HepG2 (cell line): ENCODE results near the gene SBNO2. TPM values are rescaled to one million over a fixed set of nuclear protein-coding genes. Genes with fewer than 3 reads are reported as not detected.
A peak's percentile ranks its signal among the peaks of the same experiment; 100 is the strongest.

Source experiments
- ARNT2 ChIP-seq: sonication (generic); formaldehyde crosslinking; IDR thresholded peaks from 2 replicates; pipeline ENCODE4 v1.8.0; 2022; ENCODE audit warnings: mild to moderate bottlenecking, low read depth, missing genetic modification reagents, moderate library complexity
- CHD2 ChIP-seq: IDR thresholded peaks from 2 replicates; pipeline ENCODE4 v1.6.1; 2011; ENCODE audit warnings: low read depth, low read length, improper control_type of control experiment
- EED ChIP-seq: sonication (generic); formaldehyde crosslinking; IDR thresholded peaks from 2 replicates; pipeline ENCODE4 v1.5.0; 2020; ENCODE audit warnings: mild to moderate bottlenecking, missing genetic modification reagents
- NFATC3 ChIP-seq: sonication (generic); formaldehyde crosslinking; IDR thresholded peaks from 2 replicates; pipeline ENCODE4 v1.5.1; 2020; ENCODE audit warnings: mild to moderate bottlenecking, missing genetic modification reagents
- RAD21 ChIP-seq: fragments of 450-650 bp; formaldehyde crosslinking; IDR thresholded peaks from 2 replicates; pipeline ENCODE4 v1.5.0; 2020; ENCODE audit warnings: mild to moderate bottlenecking
- TARDBP ChIP-seq: sonication (generic); formaldehyde crosslinking; IDR thresholded peaks from 2 replicates; pipeline ENCODE4 v1.8.0; 2022; ENCODE audit warnings: mild to moderate bottlenecking, missing genetic modification reagents
- XRCC5 ChIP-seq: fragments of 200-400 bp; formaldehyde crosslinking; optimal IDR thresholded peaks from 2 replicates; pipeline ENCODE3; 2017; ENCODE audit warnings: mild to moderate bottlenecking, low read length
- ZNF382 ChIP-seq: sonication (generic); formaldehyde crosslinking; IDR thresholded peaks from 2 replicates; pipeline ENCODE4 v1.5.0; 2020; ENCODE audit warnings: missing genetic modification reagents, mild to moderate bottlenecking, borderline replicate concordance
- ZNF501 ChIP-seq: sonication (generic); formaldehyde crosslinking; IDR thresholded peaks from 2 replicates; pipeline ENCODE4 v1.5.1; 2020; ENCODE audit warnings: mild to moderate bottlenecking, moderate library complexity, missing genetic modification reagents
- polyA plus RNA-seq, 8 experiments: library from polyadenylated mRNA; depleted of rRNA in 3 of 8; stranded (reverse) in 7 of 8; unstranded in 1 of 8; fragments of >200 nt; fragmentation: Illumina TruSeq in 4 of 8; extraction: Trizol in 4 of 8; gene quantifications; 2 replicates each; pipeline versions ENCODE4 v1.2.1 to v1.2.3, GENCODE V29; 2011 to 2016; ENCODE audit warnings: low read depth in 4 of 8, missing spikeins in 1 of 8, mixed read lengths in 1 of 8; ENCODE audit not compliant: insufficient read depth in 1 of 8
- total RNA-seq, 5 experiments: library from RNA; depleted of rRNA; stranded (reverse); fragments of >200 nt; fragmentation: Illumina TruSeq; extraction: Trizol; gene quantifications; 2 replicates each; pipeline ENCODE4 v1.2.3, GENCODE V29; 2016; ENCODE audit warnings: low read depth in 1 of 5
- TF ChIP-seq, protein P1 (sequence below): sonication (generic); formaldehyde crosslinking; IDR thresholded peaks from 2 replicates; pipeline ENCODE4 v1.5.0; 2020; ENCODE audit warnings: missing genetic modification reagents
- TF ChIP-seq, protein P2 (sequence below): sonication (generic); formaldehyde crosslinking; IDR thresholded peaks from 2 replicates; pipeline ENCODE4; 2020; ENCODE audit warnings: missing genetic modification reagents, mild to moderate bottlenecking, borderline replicate concordance
- TF ChIP-seq, protein P3 (sequence below): sonication (generic); formaldehyde crosslinking; IDR thresholded peaks from 2 replicates; pipeline ENCODE4 v1.5.0; 2020; ENCODE audit warnings: missing genetic modification reagents
- TF ChIP-seq, protein P4 (sequence below): IDR thresholded peaks from 2 replicates; pipeline ENCODE4 v1.6.1; 2016; ENCODE audit warnings: low read depth, borderline replicate concordance
- TF ChIP-seq, protein P5 (sequence below), 2 experiments: IDR thresholded peaks; 2 replicates each; pipeline ENCODE4 v1.6.1; 2011 to 2012; ENCODE audit warnings: low read length in 2 of 2, borderline replicate concordance in 1 of 2, low read depth in 1 of 2, mild to moderate bottlenecking in 1 of 2, moderate library complexity in 1 of 2
- TF ChIP-seq, protein P6 (sequence below): IDR thresholded peaks from 2 replicates; pipeline ENCODE4 v1.6.1; 2016; ENCODE audit warnings: missing compliant biosample characterization, missing genetic modification reagents, borderline replicate concordance

Gene SBNO2
- total and polyA plus RNA-seq, 2 of the 13 experiments (the other 11 are each of a cell fraction or from before 2014, with no cell fraction given) = 8.6 to 10.4 TPM

DNA sequence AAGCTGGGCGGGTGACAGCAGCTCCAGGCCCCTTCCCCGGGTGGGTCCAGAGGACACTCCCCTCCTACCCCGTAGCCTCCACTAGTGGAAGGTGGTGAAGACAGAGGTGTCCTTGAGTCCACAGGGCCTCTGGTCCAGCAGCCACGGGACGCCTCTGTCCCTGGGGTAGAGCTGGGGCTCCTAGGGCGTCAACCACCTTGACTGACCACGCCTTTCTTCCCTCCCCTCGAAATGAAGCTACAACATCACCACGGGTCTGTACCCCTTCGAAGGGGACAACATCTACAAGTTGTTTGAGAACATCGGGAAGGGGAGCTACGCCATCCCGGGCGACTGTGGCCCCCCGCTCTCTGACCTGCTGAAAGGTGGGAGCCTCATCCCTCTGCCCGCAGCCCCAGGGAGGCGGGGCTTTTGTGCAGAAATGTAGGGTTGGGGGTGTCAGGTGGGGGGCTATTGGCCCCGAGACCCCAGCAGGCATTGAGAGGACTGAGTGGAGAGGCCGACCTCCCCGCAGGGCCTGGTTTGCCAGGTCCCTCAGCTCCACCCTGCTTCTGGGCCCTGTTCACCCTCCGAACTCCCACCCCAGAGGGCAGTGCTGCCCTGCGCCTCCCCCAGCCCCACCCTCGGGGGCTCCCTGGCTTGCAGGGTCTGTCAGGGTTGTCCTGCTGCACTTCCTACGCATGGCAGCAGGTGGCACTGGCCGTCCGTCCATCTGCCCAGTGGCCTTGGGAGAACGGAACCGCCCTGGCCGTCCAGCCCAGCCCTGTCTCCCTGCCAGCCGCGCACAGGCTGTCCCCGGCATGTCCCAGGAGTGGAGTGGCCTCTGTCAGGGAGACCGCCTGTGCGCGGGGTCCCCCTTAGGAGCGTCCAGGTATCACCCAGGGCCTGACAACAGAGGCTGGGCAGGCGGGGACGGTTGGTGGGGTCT is 47.2 kb upstream of the SBNO2 start (continued):
- TF ChIP-seq, protein P1, sequence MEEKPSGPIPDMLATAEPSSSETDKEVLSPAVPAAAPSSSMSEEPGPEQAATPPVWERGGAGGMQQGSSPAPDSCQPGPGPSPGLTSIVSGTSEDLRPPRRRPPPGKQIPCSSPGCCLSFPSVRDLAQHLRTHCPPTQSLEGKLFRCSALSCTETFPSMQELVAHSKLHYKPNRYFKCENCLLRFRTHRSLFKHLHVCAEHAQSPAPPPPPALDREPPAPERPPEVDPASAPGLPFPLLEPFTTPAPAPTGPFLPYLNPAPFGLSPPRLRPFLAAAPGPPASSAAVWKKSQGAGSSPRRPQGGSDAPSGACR = no peak
- TF ChIP-seq NFATC3 (CRISPR knock-in tag) (no peak), RAD21 (CRISPR knock-in tag) (peak; percentile 83), CHD2 (no peak), XRCC5 (peak; percentile 48), ARNT2 (CRISPR knock-in tag) (0 out of 2 replicates have a peak, but pooled peaks have one; percentile 29), EED (no peak), ZNF501 (CRISPR knock-in tag) (0 out of 2 replicates have a peak, but pooled peaks have one; percentile 19), ZNF382 (CRISPR knock-in tag) (no peak), TARDBP (CRISPR knock-in tag) (peak; percentile 41; the same call in 1 of the 2 replicates)
- TF ChIP-seq, protein P2, sequence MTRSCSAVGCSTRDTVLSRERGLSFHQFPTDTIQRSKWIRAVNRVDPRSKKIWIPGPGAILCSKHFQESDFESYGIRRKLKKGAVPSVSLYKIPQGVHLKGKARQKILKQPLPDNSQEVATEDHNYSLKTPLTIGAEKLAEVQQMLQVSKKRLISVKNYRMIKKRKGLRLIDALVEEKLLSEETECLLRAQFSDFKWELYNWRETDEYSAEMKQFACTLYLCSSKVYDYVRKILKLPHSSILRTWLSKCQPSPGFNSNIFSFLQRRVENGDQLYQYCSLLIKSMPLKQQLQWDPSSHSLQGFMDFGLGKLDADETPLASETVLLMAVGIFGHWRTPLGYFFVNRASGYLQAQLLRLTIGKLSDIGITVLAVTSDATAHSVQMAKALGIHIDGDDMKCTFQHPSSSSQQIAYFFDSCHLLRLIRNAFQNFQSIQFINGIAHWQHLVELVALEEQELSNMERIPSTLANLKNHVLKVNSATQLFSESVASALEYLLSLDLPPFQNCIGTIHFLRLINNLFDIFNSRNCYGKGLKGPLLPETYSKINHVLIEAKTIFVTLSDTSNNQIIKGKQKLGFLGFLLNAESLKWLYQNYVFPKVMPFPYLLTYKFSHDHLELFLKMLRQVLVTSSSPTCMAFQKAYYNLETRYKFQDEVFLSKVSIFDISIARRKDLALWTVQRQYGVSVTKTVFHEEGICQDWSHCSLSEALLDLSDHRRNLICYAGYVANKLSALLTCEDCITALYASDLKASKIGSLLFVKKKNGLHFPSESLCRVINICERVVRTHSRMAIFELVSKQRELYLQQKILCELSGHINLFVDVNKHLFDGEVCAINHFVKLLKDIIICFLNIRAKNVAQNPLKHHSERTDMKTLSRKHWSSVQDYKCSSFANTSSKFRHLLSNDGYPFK (CRISPR knock-in tag) = no peak
- TF ChIP-seq, protein P3, sequence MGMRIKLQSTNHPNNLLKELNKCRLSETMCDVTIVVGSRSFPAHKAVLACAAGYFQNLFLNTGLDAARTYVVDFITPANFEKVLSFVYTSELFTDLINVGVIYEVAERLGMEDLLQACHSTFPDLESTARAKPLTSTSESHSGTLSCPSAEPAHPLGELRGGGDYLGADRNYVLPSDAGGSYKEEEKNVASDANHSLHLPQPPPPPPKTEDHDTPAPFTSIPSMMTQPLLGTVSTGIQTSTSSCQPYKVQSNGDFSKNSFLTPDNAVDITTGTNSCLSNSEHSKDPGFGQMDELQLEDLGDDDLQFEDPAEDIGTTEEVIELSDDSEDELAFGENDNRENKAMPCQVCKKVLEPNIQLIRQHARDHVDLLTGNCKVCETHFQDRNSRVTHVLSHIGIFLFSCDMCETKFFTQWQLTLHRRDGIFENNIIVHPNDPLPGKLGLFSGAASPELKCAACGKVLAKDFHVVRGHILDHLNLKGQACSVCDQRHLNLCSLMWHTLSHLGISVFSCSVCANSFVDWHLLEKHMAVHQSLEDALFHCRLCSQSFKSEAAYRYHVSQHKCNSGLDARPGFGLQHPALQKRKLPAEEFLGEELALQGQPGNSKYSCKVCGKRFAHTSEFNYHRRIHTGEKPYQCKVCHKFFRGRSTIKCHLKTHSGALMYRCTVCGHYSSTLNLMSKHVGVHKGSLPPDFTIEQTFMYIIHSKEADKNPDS (CRISPR knock-in tag) = no peak
- TF ChIP-seq, protein P4, sequence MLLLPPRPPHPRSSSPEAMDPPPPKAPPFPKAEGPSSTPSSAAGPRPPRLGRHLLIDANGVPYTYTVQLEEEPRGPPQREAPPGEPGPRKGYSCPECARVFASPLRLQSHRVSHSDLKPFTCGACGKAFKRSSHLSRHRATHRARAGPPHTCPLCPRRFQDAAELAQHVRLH (CRISPR knock-in tag) = no peak
- TF ChIP-seq, protein P5, sequence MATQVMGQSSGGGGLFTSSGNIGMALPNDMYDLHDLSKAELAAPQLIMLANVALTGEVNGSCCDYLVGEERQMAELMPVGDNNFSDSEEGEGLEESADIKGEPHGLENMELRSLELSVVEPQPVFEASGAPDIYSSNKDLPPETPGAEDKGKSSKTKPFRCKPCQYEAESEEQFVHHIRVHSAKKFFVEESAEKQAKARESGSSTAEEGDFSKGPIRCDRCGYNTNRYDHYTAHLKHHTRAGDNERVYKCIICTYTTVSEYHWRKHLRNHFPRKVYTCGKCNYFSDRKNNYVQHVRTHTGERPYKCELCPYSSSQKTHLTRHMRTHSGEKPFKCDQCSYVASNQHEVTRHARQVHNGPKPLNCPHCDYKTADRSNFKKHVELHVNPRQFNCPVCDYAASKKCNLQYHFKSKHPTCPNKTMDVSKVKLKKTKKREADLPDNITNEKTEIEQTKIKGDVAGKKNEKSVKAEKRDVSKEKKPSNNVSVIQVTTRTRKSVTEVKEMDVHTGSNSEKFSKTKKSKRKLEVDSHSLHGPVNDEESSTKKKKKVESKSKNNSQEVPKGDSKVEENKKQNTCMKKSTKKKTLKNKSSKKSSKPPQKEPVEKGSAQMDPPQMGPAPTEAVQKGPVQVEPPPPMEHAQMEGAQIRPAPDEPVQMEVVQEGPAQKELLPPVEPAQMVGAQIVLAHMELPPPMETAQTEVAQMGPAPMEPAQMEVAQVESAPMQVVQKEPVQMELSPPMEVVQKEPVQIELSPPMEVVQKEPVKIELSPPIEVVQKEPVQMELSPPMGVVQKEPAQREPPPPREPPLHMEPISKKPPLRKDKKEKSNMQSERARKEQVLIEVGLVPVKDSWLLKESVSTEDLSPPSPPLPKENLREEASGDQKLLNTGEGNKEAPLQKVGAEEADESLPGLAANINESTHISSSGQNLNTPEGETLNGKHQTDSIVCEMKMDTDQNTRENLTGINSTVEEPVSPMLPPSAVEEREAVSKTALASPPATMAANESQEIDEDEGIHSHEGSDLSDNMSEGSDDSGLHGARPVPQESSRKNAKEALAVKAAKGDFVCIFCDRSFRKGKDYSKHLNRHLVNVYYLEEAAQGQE (IDR thresholded peaks at IDR 0.05; ENCODE audit: borderline replicate concordance in 1 of 2, low read depth in 1 of 2, low read length in 2 of 2) = no peak
- TF ChIP-seq, protein P6, sequence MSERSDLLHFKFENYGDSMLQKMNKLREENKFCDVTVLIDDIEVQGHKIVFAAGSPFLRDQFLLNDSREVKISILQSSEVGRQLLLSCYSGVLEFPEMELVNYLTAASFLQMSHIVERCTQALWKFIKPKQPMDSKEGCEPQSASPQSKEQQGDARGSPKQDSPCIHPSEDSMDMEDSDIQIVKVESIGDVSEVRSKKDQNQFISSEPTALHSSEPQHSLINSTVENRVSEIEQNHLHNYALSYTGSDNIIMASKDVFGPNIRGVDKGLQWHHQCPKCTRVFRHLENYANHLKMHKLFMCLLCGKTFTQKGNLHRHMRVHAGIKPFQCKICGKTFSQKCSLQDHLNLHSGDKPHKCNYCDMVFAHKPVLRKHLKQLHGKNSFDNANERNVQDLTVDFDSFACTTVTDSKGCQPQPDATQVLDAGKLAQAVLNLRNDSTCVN (CRISPR knock-in tag) = no peak
